Measurements from ENCODE around the gene TPBGL. TPM values are rescaled to one million over a fixed set of nuclear protein-coding genes. Genes with fewer than 3 reads are reported as not detected.
A peak's percentile ranks its signal among the peaks of the same experiment; 100 is the strongest.

TPBGL gene
- total RNA-seq = under 1 TPM; 0.20 to 0.45 TPM

- Mint-ChIP-seq H3K4me1 (peaks cover 8% of the 10 kb centered on the region), H3K36me3 (no peaks in the 10 kb centered on the region), H3K9me3 (no peaks in the 10 kb centered on the region), H3K27ac (no peak within 1 kb of the TSS), H3K4me3 (peak within 1 kb of the TSS; percentile 73), H3K27me3 (peaks cover 55% of the 10 kb centered on the region)
- DNase-seq = peak; percentile 26
Measured at GRCh38 chr11:75240311-75241035, at the start of gene TPBGL. Gene TPBGL (plus strand): TSS chr11:75240774. CDS start chr11:75241050, 276 bp downstream.

GRCh38 chr11:75191330-75191717 is 49.2 kb upstream of the TPBGL start:
- Mint-ChIP-seq H3K9me3 (no peaks in the 10 kb centered on the region), H3K27ac (no peak overlapping the region), H3K4me1 (no peaks in the 10 kb centered on the region), H3K36me3 (no peaks in the 10 kb centered on the region), H3K4me3 (no peak overlapping the region), H3K27me3 (peaks cover 4% of the 10 kb centered on the region)
- no peak for DNase-seq

GRCh38 chr11:75193271-75193670 is 47.3 kb upstream of the TPBGL start:
- Mint-ChIP-seq H3K27me3 (peaks cover 4% of the 10 kb centered on the region), H3K4me3 (no peak overlapping the region), H3K36me3 (no peaks in the 10 kb centered on the region), H3K4me1 (no peaks in the 10 kb centered on the region), H3K27ac (no peak overlapping the region), H3K9me3 (no peaks in the 10 kb centered on the region)
- DNase-seq = no peak

GRCh38 chr11:75193711-75194110 is 46.9 kb upstream of the TPBGL start:
- H3K27ac Mint-ChIP-seq = no peak overlapping the region
- no peak overlapping the region for H3K4me3 Mint-ChIP-seq
- no peaks in the 10 kb centered on the region for H3K36me3 Mint-ChIP-seq
- H3K9me3 Mint-ChIP-seq = no peaks in the 10 kb centered on the region
- peaks cover 4% of the 10 kb centered on the region for H3K27me3 Mint-ChIP-seq
- DNase-seq = no peak
- H3K4me1 Mint-ChIP-seq = no peaks in the 10 kb centered on the region

- Mint-ChIP-seq H3K9me3 (no peaks in the 10 kb centered on the region), H3K27me3 (peaks cover 4% of the 10 kb centered on the region), H3K4me3 (no peak overlapping the region), H3K27ac (no peak overlapping the region), H3K4me1 (no peaks in the 10 kb centered on the region), H3K36me3 (no peaks in the 10 kb centered on the region)
- no peak for DNase-seq
Measured at GRCh38 chr11:75194147-75194546, 46.4 kb upstream of the TPBGL start.

- Mint-ChIP-seq H3K9me3 (no peaks in the 10 kb centered on the region), H3K4me3 (no peak overlapping the region), H3K27me3 (peaks cover 4% of the 10 kb centered on the region), H3K4me1 (no peaks in the 10 kb centered on the region), H3K27ac (no peak overlapping the region), H3K36me3 (no peaks in the 10 kb centered on the region)
- DNase-seq = no peak
Measured at GRCh38 chr11:75195167-75195962, 45.2 kb upstream of the TPBGL start.

GRCh38 chr11:75196426-75196825 is 44.1 kb upstream of the TPBGL start:
- no peaks in the 10 kb centered on the region for H3K36me3 Mint-ChIP-seq
- no peak overlapping the region for H3K27ac Mint-ChIP-seq
- no peak overlapping the region for H3K4me3 Mint-ChIP-seq
- peaks cover 4% of the 10 kb centered on the region for H3K27me3 Mint-ChIP-seq
- no peaks in the 10 kb centered on the region for H3K4me1 Mint-ChIP-seq
- DNase-seq = no peak
- no peaks in the 10 kb centered on the region for H3K9me3 Mint-ChIP-seq

GRCh38 chr11:75197512-75198277 is 42.9 kb upstream of the TPBGL start:
- no peak for DNase-seq
- Mint-ChIP-seq H3K27ac (no peak overlapping the region), H3K4me1 (no peaks in the 10 kb centered on the region), H3K4me3 (no peak overlapping the region), H3K27me3 (peaks cover 4% of the 10 kb centered on the region), H3K36me3 (no peaks in the 10 kb centered on the region), H3K9me3 (no peaks in the 10 kb centered on the region)

GRCh38 chr11:75198278-75198973 is 42.1 kb upstream of the TPBGL start:
- H3K9me3 Mint-ChIP-seq = no peaks in the 10 kb centered on the region
- no peak for DNase-seq
- H3K27me3 Mint-ChIP-seq = peaks cover 4% of the 10 kb centered on the region
- no peak overlapping the region for H3K4me3 Mint-ChIP-seq
- no peaks in the 10 kb centered on the region for H3K36me3 Mint-ChIP-seq
- no peaks in the 10 kb centered on the region for H3K4me1 Mint-ChIP-seq
- H3K27ac Mint-ChIP-seq = no peak overlapping the region

- no peaks in the 10 kb centered on the region for H3K9me3 Mint-ChIP-seq
- no peak overlapping the region for H3K4me3 Mint-ChIP-seq
- H3K4me1 Mint-ChIP-seq = no peaks in the 10 kb centered on the region
- no peaks in the 10 kb centered on the region for H3K36me3 Mint-ChIP-seq
- no peak overlapping the region for H3K27ac Mint-ChIP-seq
- peaks cover 4% of the 10 kb centered on the region for H3K27me3 Mint-ChIP-seq
- no peak for DNase-seq
Measured at GRCh38 chr11:75199412-75199955, 41.1 kb upstream of the TPBGL start.

GRCh38 chr11:75200051-75200450 is 40.5 kb upstream of the TPBGL start:
- Mint-ChIP-seq H3K4me1 (no peaks in the 10 kb centered on the region), H3K9me3 (no peaks in the 10 kb centered on the region), H3K36me3 (no peaks in the 10 kb centered on the region)

GRCh38 chr11:75200531-75200930 is 40.0 kb upstream of the TPBGL start:
- H3K27me3 Mint-ChIP-seq = no peaks in the 10 kb centered on the region
- DNase-seq = no peak
- no peaks in the 10 kb centered on the region for H3K9me3 Mint-ChIP-seq
- H3K27ac Mint-ChIP-seq = no peak overlapping the region
- H3K4me1 Mint-ChIP-seq = no peaks in the 10 kb centered on the region
- H3K36me3 Mint-ChIP-seq = no peaks in the 10 kb centered on the region
- H3K4me3 Mint-ChIP-seq = no peak overlapping the region

More at GRCh38 chr11:75200051-75200450, 40.5 kb upstream of the TPBGL start:
- Mint-ChIP-seq H3K4me3 (no peak overlapping the region), H3K27me3 (no peaks in the 10 kb centered on the region), H3K27ac (no peak overlapping the region)
- DNase-seq = no peak

GRCh38 chr11:75201771-75202170 is 38.8 kb upstream of the TPBGL start:
- Mint-ChIP-seq H3K27ac (no peak overlapping the region), H3K27me3 (no peaks in the 10 kb centered on the region), H3K36me3 (no peaks in the 10 kb centered on the region), H3K9me3 (no peaks in the 10 kb centered on the region), H3K4me3 (no peak overlapping the region), H3K4me1 (no peaks in the 10 kb centered on the region)
- DNase-seq = no peak

GRCh38 chr11:75202195-75202594 is 38.4 kb upstream of the TPBGL start:
- H3K27ac Mint-ChIP-seq = no peak overlapping the region
- no peaks in the 10 kb centered on the region for H3K4me1 Mint-ChIP-seq
- no peaks in the 10 kb centered on the region for H3K36me3 Mint-ChIP-seq
- H3K9me3 Mint-ChIP-seq = no peaks in the 10 kb centered on the region
- H3K4me3 Mint-ChIP-seq = no peak overlapping the region
- DNase-seq = no peak
- no peaks in the 10 kb centered on the region for H3K27me3 Mint-ChIP-seq

Measured in activated naive CD8-positive, alpha-beta T cell treated with anti-CD3 and anti-CD28 coated beads for 36 hours (primary cell).